NCI-H187 treated with DMSO at 0.1 percent for 48 hours (cell line): Measurements from ENCODE around the gene C16orf86.

ENCODE experiments used
- DNase-seq: peaks from one replicate; lab custom pipeline; 2025; lab: John Stamatoyannopoulos, UW

C16orf86 gene

DNA sequence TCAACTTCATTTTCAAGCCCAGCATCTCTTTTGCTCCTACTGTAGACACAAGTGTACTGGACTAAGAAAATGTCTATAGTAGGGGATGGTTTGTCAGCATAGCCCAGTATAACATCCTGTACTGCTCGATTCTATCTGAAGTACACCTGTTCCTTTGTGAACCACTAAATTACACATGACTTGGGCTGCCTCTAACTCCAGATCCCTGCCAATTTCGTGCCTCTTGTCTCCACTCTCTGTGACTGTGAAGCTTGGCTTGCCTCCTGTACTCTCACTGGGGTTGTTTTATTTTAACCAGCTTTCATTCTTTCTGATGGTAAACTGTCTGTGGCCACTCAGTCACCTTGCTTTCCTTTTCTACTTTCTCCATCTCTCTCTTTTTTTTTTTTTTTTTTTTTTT, 28.0 kb downstream of the C16orf86 start:
- no peak for DNase-seq

DNA sequence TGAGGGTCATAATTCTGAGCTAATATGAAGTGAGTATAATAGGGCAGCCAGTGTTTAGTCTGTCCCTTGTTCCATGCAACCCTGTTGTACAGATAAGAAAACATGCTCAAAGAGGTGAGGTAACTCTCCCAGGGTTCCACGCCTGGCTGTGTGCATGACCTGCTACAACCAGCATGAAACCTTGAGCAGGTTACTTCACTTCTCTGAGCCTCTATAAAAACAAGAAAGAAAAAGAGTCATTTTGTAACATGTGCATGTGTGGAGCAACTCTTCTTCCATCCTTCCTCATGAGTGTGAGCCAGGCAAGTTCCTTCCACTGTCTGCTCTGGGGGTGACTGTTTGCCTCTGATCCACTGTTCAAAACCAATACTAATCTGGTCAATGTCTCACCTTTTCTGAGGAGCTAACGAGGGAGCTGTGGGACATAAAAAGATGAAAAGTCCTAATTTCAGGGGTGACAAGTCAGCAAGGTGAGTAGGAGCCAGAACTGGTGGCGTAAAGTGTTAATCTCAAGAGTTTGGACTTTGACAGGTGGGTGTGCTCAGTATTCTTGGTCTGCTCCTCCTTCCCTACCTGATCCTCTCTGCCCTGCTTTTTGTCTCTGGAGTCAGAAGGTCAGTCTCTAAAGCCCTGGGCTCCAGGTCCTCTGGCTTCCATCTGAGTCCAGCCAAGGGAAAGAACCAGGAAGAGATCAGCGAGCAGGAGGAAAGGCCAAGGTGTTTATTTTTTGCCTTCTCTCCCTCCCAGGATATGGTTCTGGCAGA, 31.0 kb downstream of the C16orf86 start:
- DNase-seq = no peak

DNA sequence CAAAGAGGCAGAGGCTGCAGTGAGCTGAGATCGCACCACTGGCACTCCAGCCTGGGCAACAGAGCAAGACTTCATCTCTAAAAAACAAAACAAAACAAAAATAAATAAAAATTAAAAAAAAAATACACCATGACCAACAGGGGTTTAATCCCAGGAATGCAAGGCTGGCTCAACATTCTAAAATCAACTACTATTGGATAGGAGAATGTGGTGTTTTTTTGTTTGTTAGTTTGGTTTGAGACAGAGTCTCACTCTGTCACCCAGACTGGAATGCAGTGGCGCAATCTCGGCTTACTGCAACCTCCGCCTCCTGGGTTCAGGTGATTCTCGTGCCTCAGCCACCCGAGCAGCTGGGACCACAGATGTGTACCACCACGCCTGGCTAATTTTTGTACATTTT, 32.7 kb downstream of the C16orf86 start:
- DNase-seq = no peak

DNA sequence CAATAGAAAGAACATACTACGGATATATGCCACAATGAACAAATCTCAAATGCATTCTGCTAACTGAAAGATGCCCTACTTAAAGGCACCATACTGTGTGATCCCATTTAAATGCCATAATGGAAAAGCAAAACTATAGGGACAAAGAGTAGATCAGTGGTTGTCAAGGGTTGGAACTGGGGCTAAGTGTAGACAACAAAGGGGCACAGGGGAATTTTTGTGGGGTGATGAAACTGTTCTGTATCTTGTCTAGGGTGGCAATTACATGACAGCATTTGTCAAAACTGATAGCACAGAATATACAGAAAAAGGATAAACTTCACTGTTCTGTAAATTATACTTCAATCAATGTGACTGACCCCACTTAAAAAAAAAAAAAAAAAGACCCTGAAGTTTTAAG, 34.8 kb downstream of the C16orf86 start:
- no peak for DNase-seq

DNA sequence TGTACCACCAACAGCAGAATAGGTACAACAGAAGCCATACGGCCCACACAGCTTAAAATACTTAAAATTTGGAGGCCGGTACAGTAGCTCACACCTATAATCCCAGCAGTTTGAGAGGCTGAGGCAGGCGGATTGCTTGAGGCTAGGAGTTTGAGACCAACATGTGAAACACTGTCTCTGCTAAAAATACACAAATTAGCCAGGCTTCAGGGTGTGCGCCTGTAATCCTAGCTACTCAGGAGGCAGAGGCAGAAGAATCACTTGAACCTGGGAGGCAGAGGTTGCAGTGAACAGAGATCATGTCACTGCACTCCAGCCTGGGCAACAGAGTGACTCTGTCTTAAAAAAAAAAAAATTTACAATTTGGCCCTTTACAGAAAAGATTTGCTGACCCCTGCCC, 35.5 kb downstream of the C16orf86 start:
- DNase-seq = no peak

DNA sequence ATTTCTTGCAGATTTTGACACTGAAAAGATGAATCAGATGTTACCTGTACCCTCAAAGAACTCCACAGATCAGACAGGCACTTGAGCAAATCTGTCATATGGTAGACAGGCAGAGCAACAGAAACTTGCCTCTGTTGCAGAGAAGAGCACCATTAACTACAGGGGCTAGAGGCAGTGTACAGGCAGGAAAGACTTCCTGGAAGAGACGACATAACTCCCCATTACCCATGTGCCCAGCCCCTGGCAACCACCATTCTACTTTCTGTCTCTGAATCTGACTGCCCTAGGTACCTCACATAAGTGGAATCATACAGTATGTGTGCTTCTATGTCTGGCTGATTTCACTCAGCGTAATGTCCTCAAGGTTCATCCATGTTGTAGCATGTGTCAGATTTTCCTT, 37.0 kb downstream of the C16orf86 start:
- DNase-seq = no peak

DNA sequence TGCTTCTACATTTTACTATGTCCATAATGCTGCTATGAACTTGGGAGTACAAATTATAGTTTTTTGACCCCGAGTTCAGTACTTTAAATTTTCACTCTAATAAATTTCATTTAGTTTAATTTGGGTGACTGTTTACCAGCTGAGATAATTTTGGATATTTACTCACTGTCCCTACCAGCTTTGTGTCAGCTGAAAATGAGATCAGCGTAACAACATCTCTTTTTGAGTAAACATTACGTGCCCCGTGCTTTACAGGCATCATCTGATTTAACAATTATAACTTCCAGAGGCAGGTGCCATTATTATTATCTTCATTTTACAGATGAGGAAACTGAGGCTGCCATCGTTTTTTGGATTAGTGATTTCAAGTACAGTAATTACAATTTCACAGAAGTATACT, 37.5 kb downstream of the C16orf86 start:
- no peak for DNase-seq

DNA sequence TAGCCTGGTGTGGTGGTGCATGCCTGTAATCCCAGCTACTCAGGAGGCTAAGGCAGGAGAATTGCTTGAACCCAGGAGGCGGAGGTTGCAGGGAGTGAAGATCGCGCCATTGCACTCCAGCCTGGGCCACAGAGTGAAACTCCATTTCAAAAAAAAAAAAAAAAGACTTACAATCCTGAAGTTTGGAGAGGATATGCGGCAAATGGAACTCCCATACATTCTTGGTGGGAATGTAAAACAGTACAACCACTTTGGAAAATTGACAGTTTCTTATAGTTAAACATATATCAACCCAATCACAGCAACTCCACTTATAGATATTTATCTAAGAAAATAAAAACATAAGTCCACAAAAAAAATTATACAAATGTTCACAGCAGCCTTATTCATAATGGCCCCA, 40.6 kb downstream of the C16orf86 start:
- no peak for DNase-seq

DNA sequence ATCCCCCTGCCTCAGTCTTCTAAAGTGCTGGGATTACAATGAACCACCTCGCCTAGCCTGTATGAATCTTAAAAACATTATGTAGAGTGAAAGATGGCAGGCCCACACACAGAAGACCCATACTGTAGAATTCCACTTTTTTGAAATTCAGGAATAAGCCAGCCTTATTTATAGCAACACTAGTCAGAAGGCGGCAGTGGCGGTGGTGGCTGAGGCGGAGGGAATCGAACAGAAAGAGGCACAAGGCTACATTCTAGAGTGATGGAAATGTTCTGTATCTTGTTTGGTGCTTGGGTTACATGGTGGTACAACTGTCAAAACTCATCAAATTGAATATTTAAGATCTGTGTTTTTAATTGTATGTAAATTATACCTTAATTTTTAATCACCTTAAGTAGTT, 41.2 kb downstream of the C16orf86 start:
- no peak for DNase-seq

DNA sequence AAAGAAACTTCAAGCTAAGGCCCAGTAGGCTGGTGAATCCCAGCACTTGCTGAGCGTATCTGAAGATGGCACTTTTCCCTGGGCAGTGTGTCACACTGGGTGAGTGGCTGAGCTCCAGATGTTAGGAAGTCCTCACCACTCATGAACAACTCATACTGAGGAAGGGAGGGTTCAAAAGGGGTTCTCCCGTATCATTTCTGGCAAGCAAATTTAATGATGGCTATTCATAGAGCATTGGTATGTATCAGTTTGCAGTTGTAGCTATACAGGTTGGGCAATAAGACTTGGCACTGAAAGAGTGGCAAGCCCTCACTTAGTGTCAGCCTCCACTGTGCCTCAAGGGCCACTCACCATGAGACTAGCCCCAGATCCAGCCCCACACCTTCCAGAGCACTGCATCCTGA, 41.8 kb downstream of the C16orf86 start:
- no peak for DNase-seq

DNA sequence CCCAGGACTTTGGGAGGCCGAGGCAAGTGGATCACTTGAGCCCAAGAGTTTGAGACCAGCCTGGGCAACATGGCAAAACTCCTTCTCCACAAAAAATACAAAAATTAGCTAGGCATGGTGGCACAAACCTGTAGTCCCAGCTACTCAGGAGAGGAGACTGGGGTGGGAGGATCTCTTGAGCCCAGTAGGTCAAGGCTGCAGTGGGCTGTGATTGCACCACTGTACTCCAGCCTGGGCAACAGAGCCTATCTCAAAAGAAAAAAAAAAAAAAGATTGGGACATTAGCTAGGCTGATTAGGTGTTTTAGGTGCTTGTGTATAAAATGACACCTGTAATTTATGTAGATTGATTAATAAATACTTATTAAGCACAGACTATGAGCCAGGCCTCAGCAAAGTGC, 42.4 kb downstream of the C16orf86 start:
- DNase-seq = no peak

DNA sequence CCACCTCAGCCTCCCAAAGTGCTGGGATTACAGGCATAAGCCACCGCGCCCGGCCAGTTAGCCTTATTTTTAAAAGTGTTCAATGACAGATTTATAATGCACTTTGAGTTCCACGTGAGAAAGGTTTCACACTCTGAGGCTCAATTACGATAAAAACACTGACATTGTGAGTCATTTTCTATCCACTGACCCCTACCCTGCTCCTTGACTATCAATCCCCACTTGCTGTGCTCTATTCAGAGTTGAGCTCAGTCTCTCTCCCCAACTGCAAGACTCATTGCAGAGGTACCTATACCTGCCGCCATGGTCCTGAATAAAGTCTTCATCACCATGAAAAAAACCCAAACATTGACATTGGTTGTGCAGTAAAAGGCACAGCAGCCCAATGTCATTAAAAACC, 44.0 kb downstream of the C16orf86 start:
- DNase-seq = no peak

DNA sequence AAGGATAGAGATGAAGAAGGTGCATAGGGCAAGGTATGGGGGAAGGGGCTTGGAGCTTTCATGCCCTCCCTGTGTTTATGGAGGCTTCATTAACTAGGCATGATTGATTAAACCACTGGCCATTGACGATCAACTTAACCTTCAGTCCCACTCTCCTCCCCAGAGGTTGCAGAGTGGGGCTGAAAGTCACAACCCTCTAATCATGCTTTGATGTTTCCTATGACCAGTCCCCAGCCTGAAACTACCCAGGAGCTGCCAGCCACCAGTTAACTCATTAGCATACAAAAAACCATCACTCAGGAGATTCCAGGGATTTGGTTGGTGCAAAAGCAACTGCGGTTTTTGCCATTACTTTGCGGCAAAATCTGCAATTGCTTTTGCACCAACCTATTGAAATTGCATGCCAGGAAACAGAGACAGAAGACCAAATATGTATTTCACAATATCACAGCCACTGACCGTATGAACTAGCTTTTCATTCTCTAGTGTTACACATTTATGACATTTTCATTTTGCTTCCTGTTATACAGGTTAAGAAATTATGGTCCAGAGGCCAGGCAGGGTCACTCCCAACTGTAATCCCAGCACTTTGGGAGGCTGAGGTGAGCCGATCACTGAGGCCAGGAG, 47.1 kb downstream of the C16orf86 start:
- no peak for DNase-seq

DNA sequence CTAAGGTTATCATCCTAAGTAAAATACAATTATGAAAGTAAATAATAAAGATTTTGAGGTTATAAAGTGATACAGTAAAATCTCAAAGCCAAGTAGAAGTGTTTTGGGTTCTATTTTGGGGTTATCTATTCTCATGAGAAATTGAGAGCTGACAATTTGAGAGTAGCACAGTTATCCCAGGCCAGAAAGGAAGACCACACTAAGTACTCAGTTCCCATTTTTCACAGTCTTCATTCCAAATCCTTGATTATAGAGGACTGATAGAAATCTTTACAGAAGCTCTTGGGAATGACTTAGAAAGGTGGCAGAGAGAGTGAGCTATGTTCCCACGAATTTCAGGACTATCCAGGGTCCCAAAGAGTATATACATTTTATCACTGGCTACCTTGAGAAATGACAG, 47.9 kb downstream of the C16orf86 start:
- no peak for DNase-seq

DNA sequence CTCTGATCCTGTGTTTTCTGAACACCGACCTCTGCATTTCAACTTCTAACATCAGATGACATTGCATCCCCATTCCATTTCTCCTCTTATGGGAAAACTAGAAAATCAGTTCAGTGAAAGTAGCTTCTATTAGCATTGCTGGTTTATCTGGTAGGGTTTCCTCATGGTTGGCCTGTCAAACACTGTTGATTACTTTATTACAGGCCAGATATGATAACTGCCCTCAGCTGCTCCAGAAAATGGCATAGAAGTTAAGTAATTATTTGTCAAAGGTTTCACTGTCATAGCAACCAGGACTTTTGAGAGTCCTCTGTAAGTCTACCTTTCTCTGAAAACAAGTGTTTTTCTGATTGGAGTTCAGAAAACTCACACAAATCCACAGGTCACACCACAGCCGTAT, 49.5 kb downstream of the C16orf86 start:
- no peak for DNase-seq
